H1 (cell line): ENCODE measurements around the gene NFAT5. TPM values are rescaled to one million over a fixed set of nuclear protein-coding genes. Genes with fewer than 3 reads are reported as not detected.

ENCODE experiments used
- CTCF ChIP-seq, 3 experiments: IDR thresholded peaks; 1 replicate in 2 of 3; 2 replicates in 1 of 3; pipeline versions ENCODE4 v1.5.1 to v1.6.1; 2011; ENCODE audit warnings: low read length in 3 of 3, mild to moderate bottlenecking in 3 of 3, inconsistent platforms in 2 of 3, low read depth in 1 of 3, moderate library complexity in 1 of 3; ENCODE audit not compliant: insufficient read depth in 1 of 3; ENCODE audit errors: control extremely low read depth in 1 of 3
- POLR2AphosphoS5 ChIP-seq: IDR thresholded peaks from 2 replicates; pipeline ENCODE4 v1.6.1; 2011; ENCODE audit warnings: low read depth, low read length
- polyA plus RNA-seq, 7 experiments: library from polyadenylated mRNA; depleted of rRNA in 3 of 7; stranded (reverse) in 5 of 7; unstranded in 2 of 7; fragments of >200 nt in 5 of 7; fragments of 200-250 nt in 2 of 7; gene quantifications; 1 replicate in 5 of 7; 2 replicates in 1 of 7; 4 replicates in 1 of 7; pipeline versions ENCODE4 v1.2.1 to v1.2.3, GENCODE V29; 2011 to 2013; ENCODE audit warnings: missing spikeins in 2 of 7, mixed read lengths in 2 of 7
- total RNA-seq: library from RNA; stranded (reverse); fragmentation: NEBNext Ultra II Directional; extraction: Animal tissue kit (Norgen Biotek cat#: 25700); gene quantifications from 2 replicates; pipeline ENCODE4 v1.2.1, GENCODE V29; 2021

The NFAT5 gene
- total and polyA plus RNA-seq, 2 of the 8 experiments (the other 6 are each of a cell fraction or from before 2014, with no cell fraction given): 8.9 to 29.0 TPM

DNA sequence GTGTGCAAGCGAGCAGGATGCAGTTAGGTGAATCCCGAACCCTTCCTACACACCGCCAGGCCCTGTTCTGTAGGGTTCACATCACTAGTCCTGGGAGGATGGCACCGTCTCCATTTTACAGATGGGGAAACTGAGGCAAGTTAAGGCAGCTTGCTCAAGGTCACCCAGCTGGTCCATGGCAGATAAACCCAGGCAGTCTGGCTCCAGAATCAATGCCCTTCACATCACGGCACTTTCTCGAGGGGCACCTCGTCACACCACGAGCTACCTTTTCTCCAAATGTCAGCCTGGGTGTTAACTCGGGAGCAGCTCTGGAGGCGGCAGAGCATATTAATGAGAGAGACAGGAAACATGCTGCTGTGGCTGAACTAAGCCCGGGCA is 179.5 kb downstream of the NFAT5 start (continued):
- TF ChIP-seq CTCF (IDR thresholded peaks at IDR 0.05; ENCODE audit: control extremely low read depth in 1 of 3, insufficient read depth in 1 of 3, low read depth in 1 of 3, low read length in 3 of 3) (no peak), POLR2AphosphoS5 (no peak)
